Measurements from ENCODE around the gene DGKB.

GRCh38 chr7:14385074-14385473 is 517.5 kb downstream of the DGKB start:
- no peak for TF ChIP-seq CTCF (conservative IDR thresholded peaks at IDR 0.05 in 1 of 2, IDR thresholded peaks at IDR 0.05 in 1 of 2; ENCODE audit: low read depth in 1 of 2, low read length in 2 of 2)
- TF ChIP-seq EZH2 (IDR thresholded peaks at IDR 0.05; ENCODE audit: low read length, missing control alignments), result no peak
